GM12872 (cell line): ENCODE measurements around the gene EVX2.

Experiments
- TF ChIP-seq, protein P1 (sequence below): IDR thresholded peaks from 3 replicates; pipeline ENCODE4 v1.5.1; 2011; ENCODE audit warnings: low read depth, mild to moderate bottlenecking, low read length, moderate library complexity; ENCODE audit not compliant: insufficient read depth

The EVX2 gene

GRCh38 chr2:176114120-176114929 lies 30.6 kb upstream of the EVX2 start:
- TF ChIP-seq, protein P1, sequence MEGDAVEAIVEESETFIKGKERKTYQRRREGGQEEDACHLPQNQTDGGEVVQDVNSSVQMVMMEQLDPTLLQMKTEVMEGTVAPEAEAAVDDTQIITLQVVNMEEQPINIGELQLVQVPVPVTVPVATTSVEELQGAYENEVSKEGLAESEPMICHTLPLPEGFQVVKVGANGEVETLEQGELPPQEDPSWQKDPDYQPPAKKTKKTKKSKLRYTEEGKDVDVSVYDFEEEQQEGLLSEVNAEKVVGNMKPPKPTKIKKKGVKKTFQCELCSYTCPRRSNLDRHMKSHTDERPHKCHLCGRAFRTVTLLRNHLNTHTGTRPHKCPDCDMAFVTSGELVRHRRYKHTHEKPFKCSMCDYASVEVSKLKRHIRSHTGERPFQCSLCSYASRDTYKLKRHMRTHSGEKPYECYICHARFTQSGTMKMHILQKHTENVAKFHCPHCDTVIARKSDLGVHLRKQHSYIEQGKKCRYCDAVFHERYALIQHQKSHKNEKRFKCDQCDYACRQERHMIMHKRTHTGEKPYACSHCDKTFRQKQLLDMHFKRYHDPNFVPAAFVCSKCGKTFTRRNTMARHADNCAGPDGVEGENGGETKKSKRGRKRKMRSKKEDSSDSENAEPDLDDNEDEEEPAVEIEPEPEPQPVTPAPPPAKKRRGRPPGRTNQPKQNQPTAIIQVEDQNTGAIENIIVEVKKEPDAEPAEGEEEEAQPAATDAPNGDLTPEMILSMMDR, result no peak

DNA sequence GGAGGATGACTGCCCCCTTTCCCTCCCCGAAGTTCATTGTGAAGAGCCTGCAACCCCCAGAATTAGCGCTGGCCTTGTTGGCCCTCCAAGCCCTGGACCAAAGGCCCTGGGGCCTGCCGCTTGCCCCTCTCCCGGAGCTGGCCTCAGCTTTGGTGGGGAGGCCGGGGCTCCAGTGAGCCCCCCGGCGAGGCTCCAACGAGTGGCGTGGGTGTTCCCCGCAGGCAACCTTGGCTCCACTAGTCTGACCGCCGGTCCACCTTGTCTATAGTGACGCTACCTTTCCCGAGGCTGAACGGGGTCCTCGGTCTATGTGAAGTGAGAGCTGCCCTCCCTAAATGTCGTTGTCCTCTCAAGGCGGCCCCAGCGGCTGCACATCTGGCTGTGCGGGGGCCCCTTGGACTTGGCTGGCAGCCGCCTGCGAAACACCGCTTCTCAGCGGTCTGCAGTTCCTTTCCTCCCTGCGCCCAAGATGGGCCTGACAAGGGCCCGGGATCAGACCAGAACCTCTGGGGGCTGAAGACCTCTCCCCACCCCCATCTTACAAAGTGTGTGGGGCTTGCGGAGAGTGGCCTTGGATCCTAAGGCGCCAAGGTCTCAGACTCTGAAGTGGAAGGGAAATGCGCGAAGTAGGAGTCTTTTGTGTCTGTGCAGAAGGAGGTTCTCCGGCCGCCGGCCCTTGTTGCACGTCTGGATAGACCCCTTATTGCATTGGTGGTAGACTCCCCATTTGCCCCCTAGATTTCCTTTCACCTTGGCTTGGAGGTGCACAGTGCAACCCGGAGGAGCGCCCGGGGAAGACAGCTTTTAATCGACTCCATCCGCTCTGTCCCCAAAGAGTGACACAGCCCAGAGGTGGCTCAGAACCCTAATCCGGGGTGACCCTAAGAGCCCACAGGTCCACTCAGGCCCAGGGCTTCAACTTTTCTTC lies 28.9 kb upstream of the EVX2 start:
- TF ChIP-seq, protein P1, result no peak

DNA sequence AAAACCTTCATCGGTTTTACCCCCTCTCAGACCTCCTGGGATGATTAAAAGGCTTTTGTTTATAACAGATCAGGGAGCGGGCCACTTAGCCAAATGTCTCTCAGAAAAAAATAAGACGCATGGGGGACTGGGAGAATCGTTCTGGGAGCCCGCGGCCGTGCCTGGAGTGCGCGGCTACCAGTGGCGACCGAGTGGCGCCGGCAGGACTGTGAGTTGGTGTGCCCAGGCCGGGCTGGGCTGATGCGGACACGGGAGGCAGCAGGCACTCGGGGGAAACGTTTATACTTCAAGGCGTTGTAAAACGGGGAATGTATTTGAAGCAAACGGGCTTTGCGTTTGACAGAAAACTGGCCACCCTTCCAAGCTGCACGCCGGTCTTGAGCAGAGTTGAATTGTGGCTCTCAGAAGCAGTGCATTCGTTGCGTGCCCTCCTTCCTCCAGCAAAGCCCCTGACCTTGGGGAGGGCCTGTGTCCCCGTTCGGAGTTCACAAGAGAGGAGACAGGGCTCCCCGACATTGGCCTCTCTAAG lies 28.1 kb upstream of the EVX2 start:
- TF ChIP-seq, protein P1, result no peak

- TF ChIP-seq, protein P1, result peak; percentile 82
Measured at GRCh38 chr2:176111309-176111663, 27.5 kb upstream of the EVX2 start.

DNA sequence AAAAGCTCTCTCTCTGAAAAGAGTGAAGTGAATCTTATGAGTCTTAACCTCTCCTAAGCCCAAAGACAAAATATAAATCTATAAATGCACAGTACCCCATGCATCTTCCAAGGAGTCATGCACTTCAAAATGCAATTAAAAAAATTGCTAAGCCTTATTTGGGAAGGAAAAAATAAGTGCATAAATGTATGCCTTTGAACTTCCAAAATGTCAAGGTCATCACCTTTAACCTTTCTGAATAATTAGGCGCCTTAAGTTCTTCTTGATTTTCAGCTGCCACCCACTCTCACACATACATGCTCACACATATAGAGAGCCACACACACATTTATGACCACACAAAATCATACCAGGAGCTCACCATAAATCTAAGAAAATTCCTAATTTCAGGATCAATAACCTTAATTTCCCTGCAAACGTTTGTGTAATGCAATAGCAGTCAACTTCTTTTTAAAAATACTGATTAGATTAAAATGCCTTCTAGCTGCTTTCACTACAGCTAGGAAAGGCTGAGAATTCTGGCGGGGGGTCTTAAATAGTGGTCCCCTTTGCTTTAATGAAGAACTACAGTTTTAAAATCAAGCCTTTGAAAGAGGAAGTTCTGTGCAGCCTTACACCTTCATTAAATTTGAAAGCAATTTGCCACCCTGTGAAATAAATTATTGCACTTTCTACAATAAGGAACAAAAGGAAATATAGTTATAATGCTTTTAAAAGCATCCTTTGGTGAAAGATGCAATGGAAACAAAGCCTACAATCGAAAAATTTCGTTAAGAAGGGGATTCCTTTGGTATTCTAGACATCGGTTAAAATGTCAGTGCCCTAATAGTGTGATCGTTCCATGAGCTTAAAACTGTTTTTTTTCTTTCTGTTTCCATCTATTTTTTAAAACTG lies 26.9 kb upstream of the EVX2 start:
- TF ChIP-seq, protein P1, result no peak

GRCh38 chr2:176109946-176110345 lies 26.2 kb upstream of the EVX2 start:
- TF ChIP-seq, protein P1, result no peak
